CMK (cell line): ENCODE results near the gene SLC18B1.

ENCODE experiments used
- DNase-seq: peaks from one replicate; pipeline ENCODE4 v3.0.0-alpha.2; 2010; ENCODE audit warnings: low read depth

SLC18B1 gene

DNA sequence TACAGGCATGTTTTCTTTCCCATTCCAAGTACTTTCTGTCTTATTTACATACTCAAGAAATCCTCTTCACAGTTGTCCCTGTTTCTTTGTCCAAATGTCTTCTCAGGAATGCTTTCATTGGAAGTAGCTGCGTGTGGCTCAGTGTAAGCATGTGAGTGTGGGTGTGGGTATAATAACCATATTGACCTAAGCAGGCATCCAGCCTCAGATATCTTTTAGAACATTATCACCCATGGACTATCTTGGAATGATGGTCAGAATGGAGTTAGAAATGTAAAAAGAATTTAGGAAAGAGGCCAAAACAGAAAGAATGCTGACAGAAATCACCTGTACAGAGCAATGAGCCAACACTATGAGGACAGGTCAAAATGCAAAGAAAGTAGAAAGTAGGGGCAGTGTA is 57.2 kb downstream of the SLC18B1 start:
- DNase-seq = no peak

- no peak for DNase-seq
Measured at GRCh38 chr6:132736239-132736638, 62.2 kb downstream of the SLC18B1 start.

DNA sequence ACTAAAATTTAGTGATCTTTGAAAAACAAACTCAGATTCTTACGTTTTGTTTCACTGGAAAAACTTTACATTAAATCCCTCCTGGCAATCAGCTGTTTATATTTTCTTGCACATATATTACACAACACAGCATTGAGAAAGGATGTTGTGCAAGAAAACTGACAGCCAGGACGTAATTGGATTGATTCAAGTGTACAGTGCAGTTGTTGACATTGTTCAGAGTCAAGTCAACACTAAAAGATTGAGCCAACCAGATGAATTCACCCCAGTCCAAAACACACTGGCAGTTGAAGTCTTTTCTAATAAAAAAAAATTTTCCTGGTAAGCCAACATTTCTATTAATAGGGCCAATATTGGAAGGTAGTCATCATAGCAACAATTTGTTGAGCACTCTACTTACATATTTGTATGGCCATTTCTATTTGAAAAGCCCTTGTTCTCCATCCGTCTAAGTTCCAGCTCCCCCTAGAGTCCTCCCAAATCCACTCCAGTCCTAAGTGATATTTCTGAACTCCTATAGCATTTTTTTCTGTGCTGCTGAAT is 63.7 kb downstream of the SLC18B1 start:
- DNase-seq = no peak

- no peak for DNase-seq
Measured at GRCh38 chr6:132733814-132734213, 64.6 kb downstream of the SLC18B1 start.

DNA sequence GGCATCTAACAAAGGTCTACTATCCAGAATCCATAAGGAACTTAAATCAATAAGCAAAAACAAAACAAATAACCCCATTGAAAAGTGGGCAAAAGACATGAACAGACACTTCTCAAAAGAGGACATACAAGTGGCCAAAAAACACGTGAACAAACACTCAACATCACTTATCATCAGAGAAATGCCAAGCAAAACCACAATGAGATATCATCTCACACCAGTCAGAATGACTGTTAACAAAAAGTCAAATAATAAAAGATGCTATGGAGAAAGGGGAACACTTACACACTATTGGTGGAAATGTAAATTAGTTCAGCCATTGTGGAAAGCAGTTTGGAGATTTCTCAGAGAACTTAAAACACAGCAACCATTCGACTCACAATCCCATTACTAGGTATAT is 65.2 kb downstream of the SLC18B1 start:
- no peak for DNase-seq

GRCh38 chr6:132731086-132731485 is 67.4 kb downstream of the SLC18B1 start:
- DNase-seq = no peak

DNA sequence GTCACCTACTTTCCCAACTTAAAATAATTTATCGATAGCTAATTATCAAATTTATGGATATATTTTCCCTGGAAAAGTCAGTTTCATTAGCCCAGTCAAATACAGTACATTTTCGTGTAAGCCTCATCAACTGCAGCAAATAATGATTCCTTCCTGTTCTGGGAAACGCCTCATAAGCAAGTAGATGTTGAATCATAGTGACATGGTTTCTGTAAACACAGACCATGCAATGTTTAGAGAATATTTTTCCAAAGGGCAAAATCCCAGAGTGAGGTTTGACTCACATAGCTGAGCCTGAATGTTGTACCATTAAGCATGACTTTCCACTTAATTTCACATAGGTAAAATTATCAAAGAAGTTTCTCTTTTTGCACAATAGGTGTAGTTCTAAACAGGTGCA is 67.9 kb downstream of the SLC18B1 start:
- no peak for DNase-seq

DNA sequence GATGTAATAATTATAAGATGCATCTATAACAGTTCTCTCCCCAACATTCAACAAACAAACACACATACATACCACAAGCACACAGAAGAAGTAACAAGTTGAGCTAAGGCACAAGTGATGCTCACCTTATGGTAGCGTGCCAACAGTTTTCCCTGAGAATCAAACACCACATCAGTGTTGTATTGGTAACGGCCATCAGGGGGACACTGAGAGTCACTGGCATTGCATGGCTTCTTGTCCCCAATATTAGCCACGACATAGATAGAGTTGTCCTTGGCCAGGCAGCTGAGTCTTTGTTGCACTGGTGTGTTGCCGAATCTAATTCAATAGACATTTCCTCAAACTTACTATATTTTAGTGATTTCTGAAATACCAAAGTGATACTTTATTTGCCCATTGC is 69.8 kb downstream of the SLC18B1 start:
- DNase-seq = no peak

DNA sequence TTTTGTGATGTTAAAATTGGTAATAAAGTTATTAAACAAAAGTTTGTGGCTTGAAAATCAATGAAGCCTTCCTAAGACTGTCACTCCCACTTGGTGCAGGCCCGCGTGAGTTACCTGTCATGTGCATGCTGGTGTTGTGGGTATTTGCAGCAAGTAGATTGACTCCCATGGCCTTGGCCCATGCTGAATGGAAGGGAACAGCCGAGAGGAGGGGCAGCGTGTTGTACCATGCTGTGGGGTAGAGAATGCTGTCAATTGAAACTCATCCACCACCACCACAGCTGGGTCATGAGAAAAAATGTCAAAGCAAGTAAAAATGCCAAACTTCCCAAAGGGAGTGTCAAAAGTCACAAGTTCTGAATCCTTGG is 71.8 kb downstream of the SLC18B1 start:
- no peak for DNase-seq

DNA sequence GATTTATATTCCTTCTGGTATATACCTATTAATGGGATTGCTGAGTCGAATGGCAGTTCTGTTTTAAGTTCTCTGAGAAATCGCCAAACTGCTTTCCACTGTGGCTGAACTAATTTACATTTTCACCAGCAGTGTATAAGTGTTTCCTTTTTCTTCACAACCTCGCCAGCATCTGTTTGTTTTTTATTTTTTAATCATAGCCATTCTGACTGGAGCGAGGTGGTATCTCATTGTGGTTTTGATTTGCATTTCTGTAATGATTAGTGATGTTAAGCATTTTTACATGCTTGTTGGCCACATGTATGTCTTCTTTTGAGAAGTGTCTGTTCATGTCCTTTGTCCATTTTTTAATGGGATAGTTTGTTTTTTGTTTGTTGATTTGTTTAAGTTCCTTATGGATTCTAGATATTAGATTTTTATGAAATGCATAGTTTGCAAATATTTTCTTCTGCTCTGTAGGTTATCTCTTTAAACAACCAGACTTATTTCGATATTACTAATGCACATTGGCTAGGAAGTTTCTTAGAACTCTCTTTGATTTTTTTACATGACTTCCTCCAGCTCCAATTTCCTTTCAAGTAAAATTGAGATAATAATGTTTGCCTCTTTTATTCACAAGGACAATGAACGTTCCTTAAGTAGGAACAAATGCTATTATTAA is 72.4 kb downstream of the SLC18B1 start:
- DNase-seq = no peak

- DNase-seq = no peak
Measured at GRCh38 chr6:132725471-132725870, 73.0 kb downstream of the SLC18B1 start.

- no peak for DNase-seq
Measured at GRCh38 chr6:132719736-132720448, 78.5 kb downstream of the SLC18B1 start.
